ENCODE results near the gene AMH.
A peak's percentile ranks its signal among the peaks of the same experiment; 100 is the strongest.
"Not testable (repeated sequence)": the region's sequence is repeated elsewhere in the genome, so short reads cannot be mapped to it uniquely, and the experiment has no call there.

The AMH gene

DNA sequence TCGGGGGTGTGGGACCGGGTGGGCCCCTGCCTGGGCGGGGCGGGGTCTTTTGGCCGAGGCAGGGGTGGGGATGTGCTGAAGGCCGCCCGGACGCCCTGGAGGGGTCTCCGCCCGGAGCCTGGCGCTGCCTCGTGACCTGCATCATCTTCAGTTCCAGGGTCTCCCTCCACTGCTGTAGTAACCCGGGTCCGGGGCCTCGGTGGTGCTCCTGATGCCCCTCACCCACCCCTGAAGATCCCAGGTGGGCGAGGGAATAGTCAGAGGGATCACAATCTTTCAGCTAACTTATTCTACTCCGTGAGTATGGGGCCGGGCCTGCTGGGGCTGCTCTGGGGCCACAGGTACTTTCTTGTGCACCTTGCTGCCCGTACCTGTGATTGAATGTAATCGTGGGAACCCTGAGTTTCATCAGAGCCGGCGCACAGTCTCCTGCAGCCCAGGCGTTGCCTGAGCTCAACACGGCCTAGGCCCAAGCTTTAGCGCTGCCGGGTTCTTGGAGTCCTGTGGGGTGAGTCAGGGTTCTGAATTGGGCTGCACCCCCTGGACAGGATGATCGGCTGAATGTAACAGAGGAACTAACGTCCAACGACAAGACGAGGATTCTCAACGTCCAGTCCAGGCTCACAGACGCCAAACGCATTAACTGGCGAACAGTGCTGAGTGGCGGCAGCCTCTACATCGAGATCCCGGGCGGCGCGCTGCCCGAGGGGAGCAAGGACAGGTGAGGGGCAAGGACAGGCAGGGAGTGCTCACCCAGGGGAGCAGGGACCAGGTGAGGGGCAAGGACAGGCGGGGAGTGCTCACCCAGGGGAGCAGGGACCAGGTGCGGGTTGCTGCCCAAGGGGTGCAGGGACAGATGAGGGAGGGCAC, 22.3 kb downstream of the AMH start:
- no peak for DNase-seq

DNA sequence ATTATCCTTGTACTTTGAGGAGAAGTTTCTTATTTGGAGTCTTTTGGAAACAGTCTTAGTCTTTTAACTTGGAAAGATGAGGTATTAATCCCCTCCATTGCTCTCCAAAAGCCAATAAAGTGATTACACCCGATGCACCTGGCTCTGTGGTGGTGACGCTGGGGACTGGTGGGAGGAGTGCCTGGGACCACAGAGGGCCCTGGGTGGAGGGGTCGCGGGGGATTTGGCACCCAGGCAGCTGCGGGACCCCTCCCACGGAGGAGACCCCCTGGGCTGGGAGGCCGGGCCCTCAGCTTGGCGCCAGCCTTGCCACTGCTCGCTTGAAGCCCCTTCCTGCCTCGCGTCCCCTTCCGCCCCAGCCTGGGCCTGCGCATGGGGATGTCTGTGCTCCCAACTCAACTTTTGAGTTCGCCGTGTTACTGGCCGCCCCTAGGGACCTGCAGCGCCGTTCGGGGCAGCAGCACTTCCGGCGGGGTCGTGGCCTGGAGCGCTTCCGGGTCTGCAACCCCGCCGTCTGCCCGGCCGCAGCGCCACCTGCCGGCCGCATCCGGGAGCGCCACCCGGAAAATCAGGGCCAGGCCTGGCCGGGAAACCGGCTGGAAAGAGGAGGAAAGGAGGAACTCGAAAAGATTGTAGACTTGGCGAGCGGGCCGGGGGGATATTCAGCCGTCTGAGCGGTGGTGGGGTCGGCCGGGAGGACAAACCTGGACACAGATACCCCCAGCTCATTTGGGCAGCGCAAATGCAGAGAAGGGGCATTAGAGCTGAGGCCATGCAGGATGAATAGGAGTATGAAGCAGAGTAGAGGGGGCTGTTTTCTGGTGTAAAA, 24.4 kb downstream of the AMH start:
- peak; percentile 55 for DNase-seq

DNA sequence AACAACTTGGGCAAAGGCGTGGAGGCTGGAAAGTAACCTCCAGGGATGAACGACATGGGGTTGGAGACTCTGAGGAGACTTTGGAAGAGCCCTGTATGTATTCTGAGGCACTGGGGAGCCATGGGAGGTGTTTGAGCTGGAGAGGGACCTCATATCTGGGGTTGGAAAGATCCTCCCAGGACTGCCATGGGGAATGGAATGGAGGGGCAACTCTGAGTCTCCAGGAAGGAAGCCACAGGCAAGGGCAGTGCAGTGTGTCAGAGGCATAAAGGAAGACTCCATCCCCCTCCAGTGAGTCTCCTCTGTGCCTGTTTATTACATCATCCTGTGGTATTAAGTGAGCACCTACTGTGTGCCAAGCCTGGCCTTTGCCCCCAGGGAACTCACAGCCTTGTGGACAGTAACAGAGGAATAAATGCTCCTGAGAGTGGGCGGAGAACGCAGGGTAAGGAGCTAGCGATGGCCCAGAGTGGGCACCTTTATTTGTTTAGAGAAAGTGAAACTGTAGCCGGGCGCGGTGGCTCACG, 25.1 kb downstream of the AMH start:
- no peak for DNase-seq

DNA sequence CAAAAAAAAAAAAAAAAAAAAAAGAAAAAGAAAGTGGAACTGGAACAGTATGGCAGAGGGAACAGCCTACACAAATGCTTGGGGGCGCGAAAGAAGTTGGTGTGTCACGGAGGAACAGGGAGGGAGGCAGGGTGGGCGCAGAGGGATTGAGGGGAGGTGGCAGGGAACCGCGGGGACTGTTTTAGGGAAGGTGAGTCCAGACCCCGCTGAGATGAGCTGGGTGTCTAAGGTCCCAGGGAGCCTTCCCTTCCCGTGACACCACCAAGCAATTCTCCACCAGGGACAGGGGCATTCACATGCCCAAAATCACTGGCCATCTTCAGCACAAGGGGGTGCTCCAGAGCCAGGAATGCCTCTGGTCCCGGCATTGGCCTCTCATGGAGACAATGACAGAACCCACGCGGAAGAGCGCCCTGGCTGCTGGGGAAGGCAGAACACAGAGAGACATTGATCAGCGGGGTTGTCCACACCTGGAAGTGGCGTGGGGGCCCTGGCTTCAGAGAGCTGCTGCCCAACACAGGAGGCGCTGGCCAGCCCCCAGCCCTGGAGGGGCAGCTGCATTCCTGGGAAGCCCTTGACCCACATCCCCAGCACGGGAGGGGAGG, 25.9 kb downstream of the AMH start:
- peak; percentile 34 for DNase-seq

DNA sequence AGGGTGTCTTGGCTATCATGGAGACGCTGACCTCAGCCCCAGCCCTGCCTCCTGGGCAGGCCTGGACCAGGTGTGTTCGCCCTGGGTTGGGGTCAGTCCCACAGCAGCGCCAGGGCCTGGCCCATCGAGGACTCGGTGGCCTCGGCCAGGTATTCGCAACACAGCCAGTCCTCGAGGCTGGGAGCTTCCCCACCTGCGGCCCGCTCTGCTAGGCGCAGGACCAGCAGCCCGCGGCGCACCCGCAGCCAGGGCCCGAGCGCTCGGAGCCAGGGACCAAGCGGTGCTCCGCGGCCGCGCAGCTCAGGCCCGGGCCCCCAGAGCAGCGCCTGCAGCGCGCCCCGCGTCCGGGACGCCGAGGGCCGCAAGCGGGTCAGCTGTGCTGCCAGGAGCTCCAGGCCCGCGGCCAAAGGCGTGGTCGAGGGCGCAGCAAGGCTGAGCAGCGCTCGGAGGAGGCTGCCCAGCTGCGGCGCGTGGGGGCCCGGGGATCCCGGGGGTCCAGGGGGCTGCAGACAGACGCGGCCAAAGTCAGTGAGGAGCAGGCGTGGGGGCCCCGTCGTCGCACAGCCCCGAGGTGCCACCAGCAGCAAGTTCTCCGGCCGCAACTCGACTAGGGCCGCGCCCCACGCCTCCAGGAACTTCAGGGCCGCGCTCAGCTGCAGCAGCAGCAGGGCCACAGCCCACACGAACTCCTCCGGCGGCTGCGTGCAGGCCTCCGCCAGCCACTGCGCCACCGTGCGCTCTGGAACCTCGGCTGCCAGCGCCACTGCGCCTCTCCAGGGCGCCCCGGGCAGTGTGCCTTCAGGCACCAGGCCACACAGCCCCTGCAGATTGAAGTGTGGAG, 26.7 kb downstream of the AMH start:
- DNase-seq = no peak

DNA sequence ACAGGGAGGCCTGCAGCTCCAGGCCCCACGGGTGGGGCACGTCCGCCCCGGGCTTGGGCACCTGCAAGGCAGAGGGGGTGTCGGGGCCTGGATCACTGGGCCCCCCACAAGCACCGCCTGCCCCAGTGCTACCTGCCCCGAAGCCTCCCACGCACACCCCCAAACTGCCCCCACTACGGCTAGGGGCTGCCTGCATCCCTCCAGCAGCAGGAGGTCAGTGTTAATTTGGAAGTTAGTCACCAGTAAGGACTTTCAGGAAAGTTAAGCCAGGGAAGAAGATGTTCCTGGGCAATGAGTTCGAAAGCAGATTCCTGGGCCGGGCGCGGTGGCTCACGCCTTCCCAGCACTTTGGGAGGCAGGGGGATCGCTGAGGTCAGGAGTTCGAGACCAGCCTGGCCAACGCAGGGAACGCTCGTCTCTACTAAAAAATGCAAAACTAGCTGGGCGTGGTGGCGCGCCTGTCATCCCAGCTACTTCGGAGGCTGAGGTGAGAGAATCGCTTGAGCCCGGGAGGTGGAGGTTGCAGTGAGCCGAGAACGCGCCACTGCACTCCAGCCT, 27.4 kb downstream of the AMH start:
- no peak for DNase-seq

DNA sequence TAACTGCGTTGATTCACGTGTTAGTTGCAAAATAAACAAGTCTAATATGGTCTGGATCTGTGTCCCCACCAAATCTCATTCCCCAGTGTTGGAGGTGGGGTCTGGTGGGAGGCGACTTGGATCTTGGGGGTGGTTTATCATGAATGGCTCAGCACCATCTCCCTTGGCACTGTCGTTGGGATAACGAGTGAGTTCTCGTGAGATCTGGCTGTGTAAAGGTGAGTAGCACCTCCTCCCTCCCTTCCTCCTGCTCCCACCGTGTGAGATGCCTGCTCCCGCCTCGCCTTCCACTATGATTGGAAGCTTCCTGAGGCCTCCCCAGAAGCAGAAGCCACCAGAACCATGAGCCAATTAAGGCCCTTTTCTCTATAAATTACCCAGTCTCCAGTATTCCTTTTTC, 28.0 kb downstream of the AMH start:
- no peak for DNase-seq

DNA sequence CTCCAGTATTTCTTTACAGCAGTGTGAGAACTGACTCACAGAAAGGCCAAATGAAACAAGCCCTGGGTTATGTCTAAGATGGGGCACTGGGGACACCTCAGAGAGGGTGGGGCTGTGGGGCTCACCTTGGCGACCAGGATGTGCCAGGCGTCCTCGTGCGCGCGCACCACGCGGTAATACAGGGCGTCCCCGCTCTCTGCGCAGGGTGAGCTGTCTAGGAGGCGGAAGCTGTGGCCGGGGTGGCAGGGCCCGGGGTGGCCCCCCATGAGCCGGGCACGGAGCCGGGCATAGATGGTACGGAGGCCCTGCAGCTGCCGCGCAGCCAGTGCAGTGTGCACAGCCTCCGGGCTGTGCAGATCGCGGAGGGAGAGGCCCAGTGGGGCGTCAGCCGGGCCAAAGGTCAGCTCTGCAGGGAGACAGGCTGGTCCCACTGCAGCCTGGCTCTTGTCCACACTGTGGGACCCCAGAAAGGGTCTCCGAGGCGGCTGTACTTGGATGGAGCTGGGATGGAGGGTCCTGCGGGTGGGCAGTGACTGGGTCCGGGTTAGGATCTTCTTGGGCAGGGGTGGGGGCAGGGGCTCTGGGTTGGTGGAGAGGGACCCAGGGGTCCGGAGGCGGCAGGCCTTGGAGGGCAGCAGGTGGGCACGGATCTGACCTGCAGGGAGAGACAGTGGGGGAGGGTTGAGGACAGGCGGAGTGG, 29.5 kb downstream of the AMH start:
- DNase-seq = no peak

DNA sequence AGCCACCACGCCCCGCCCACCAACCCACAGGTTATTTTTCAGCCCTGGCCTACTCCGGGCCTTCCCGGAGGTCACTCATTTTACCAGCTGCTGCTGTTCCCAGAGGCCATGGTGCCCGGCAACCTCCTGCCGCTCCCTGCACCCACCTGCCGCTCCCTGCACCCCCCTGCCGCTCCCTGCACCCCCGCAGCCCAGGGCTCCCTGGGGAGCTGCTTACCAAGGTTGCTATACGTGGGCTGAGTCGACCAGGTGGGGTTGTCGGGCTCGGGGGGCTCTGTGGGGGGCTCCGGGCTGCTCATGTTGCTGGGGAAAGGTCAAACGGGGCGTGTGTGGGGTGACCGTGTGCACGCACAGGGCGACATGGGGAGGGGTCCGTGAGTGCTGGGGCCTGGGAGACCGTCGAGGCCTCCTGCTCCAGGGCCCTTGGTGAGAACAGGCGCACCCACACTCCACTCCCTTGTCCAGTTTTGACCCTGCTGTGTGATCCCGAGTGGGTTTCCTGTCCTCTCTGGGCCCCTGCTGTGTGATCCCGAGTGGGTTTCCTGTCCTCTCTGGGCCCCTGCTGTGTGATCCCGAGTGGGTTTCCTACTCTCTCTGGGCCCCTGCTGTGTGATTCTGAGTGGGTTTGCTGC, 31.6 kb downstream of the AMH start:
- DNase-seq = no peak

DNA sequence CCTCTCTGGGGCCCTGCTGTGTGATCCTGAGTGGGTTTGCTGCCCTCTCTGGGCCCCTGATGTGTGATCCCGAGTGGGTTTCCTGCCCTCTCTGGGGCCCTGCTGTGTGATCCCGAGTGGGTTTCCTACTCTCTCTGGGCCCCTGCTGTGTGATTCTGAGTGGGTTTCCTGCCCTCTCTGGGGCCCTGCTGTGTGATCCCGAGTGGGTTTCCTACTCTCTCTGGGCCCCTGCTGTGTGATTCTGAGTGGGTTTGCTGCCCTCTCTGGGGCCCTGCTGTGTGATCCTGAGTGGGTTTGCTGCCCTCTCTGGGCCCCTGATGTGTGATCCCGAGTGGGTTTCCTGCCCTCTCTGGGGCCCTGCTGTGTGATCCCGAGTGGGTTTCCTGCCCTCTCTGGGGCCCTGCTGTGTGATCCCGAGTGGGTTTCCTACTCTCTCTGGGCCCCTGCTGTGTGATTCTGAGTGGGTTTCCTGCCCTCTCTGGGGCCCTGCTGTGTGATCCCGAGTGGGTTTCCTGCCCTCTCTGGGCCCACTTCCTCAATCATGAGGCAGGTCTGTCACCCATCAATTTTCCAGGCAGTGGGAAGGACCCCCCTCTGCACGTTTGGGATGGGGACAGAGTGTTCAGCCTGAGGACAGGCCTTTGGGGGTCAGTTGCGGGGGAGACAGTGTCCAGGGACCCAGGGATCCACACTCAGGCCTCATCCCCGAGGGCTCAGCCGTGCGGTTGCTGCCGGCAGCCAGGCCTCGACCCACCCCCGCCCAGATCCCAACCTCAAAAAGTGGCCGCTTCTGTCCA, 32.3 kb downstream of the AMH start:
- not testable (repeated sequence) for DNase-seq

DNA sequence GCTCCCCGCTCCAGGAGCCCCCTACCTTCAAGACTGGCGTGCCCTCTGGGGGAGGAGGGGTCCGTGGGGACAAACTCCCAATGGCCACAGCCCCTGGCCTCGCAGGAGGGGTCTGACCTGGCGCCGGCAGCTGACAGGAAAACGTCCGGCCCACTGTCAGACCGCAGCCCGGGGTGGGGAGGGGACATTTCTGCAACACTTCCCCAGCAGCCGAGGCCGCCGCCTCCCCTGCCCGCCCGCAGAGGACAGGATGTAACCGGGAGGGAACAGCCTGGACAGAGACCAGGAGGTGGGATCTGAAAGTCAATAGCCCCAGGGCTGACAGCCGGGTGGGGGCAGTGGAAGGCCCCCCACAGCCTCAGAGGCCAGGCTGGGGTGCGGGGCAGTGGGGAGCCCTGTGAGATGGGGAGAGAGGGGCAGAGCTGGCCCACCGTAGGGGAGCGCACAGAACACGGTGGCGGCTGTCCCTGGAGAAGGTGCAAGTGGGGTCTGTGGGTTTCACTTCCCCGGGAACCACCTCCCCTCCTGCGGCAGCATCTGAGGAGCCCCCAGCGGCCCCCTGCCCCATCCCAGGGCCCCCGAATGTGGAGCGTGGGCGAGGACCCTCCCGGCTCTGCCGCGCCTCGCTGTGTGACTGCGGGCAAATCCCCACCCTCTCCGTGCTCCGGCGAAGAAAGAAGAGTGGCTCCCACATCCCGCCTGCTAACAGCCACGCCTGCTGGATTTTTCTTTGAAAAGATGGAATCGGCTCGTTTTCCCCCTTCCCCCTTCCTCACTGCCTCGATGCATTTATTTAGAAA, 33.1 kb downstream of the AMH start, which contains the start of gene PEAK3:
Gene PEAK3, minus strand, starts transcription at position 114 of the 800 bp plus-strand sequence. CDS start 1,244 bp downstream, outside the sequence.
- no peak for DNase-seq

DNA sequence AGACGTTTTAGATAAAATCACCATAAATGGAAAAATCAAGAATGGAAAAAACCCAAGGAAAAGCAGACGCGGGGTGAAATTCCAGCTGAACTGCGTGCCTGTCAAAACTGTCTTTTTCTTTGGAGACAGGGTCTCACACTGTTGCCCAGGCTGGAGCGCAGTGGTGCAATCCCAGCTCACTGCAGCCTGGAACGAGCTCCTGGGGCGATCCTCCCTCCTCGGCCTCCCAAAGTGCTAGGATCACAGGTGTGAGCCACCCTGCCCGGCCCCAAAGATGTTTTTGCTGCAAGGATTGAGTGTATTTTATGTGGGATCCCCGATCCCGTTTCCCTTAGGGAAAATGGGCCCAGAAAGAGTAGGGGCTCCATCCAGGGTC, 33.7 kb downstream of the AMH start:
- DNase-seq = no peak

DNA sequence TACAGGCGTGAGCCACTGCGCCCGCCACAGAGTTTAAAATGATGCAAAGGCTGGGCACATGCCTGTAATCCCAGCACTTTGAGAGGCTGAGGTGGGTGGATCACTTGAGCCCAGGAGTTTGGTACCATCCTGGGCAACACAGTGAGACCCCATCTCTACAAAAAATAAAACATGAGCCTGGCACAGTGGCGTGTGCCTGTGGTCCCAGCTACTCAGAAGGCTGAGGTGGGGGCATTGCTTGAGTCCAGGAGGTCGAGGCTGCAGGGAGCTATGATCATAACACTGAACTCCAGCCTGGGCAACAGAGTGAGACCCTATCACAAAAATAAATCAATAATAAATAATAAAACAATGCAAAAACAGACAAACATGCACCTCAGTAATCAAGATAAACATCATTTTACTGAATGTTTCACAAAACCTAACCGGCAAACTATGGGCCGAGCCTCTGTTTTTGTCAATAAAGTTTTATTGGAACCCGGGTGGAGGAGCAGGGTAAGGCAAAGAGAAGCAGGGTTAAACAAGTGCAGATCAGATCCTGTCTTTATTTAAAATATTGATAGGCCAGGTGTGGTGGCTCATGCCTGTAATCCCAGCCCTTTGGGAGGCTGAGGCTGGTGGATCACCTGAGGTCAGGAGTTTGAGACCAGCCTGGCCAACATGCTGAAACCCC, 34.8 kb downstream of the AMH start:
- no peak for DNase-seq

DNA sequence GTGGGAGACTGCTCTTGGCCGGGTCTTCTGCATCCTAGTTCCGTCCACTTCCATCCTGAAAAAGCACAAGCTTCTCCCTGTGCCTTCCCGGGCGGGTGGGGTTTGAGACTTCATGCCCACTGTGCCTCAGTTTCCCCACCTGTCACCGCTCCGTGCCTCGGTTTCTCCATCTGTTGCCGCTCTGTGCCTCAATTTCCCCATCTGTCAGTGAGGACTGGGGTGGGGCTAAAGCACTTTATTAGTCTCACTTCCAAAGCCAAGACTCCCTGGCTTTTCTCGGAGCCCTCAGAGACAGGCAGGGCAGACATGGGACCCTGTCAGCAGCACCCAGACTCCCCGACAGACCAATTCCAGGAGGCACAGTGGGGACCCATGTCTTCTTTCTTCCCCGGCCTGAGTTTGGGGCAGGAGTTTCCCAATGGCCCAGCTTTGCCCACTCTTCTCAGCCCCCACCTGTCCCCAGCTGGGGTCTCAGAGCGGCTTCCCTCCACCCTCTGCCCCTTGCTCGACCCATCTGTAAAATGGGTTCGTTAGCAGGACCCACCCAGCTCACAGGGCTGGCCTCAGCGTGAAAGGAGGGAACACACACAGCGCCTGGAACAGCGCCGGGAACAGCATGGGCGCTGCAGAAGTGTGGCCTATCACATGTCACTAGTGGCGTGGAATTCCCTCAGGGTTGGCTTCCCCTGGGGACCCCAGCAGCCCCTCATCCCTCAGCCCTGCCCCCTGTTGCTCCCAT, 37.4 kb downstream of the AMH start:
- DNase-seq = no peak

DNA sequence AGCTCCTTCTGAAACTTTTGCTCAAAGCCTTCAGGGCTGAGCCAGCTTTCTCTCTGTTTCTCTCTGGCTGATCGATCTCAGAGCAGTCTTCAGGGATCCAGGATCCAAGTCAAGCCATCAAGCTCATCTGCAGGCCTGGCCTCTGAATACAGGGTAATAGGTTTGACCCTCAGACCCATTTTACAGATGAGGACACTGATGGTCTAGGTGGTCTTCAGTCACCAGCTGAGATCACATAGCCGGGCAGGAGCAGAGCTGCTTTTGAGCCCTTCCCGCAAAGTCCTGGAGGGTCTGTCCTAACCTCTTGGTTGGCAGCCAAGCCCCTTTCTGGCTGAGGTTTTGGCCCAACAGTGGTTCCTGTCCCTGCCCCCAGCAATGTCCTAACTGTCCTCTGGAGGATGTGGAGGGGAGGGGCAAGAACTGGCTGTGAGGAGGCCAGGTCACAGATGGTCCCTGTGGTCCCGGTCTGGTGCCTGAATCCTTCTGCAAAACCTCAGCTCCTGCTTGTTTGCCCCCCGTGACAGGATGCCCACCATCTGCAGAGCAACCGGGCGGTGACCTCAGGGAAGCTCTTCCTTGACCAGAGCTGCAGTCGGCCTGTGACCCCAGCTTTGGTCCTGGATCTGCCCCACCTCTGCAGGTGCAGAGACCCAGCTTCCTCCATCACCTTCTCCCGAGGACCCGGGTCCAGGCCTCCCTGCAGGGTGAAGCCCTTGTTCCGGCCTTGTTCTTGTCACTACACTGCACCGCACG, 38.6 kb downstream of the AMH start:
- no peak for DNase-seq

DNA sequence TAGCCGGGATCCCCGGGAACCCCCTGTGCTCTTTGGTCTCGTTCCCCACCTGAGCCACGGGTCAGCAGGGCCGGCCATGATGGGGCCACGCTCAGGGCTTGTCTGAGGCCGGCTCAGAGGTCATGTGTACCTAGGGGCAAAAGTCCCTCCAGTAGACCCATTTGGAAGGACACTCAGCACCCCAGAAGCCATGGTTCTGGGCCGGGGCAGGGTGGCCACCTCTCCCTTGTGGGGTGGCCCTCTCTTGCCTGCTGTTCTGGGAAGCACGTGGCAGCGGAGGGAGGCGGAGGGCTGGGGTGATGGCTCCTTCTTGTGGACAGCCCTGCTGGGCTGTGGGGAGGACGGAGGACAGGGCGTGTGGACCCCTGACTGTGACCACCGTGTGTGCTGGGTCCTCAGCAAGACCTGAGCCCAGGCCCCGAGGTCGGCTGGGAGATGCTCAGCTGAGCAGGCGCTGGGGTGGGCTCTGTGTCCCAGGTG, 39.3 kb downstream of the AMH start:
- no peak for DNase-seq
